Aortic smooth muscle cell (primary cell): ENCODE measurements around the gene VPS11. TPM values are rescaled to one million over a fixed set of nuclear protein-coding genes. Genes with fewer than 3 reads are reported as not detected.

ENCODE experiments used
- total RNA-seq: library from RNA; depleted of rRNA; stranded (reverse); fragments of >200 nt; gene quantifications from 2 replicates; pipeline ENCODE4 v1.2.3, GENCODE V29; 2014

Gene VPS11
- total RNA-seq, result 38.9 and 39.2 TPM in 2 replicates

DNA sequence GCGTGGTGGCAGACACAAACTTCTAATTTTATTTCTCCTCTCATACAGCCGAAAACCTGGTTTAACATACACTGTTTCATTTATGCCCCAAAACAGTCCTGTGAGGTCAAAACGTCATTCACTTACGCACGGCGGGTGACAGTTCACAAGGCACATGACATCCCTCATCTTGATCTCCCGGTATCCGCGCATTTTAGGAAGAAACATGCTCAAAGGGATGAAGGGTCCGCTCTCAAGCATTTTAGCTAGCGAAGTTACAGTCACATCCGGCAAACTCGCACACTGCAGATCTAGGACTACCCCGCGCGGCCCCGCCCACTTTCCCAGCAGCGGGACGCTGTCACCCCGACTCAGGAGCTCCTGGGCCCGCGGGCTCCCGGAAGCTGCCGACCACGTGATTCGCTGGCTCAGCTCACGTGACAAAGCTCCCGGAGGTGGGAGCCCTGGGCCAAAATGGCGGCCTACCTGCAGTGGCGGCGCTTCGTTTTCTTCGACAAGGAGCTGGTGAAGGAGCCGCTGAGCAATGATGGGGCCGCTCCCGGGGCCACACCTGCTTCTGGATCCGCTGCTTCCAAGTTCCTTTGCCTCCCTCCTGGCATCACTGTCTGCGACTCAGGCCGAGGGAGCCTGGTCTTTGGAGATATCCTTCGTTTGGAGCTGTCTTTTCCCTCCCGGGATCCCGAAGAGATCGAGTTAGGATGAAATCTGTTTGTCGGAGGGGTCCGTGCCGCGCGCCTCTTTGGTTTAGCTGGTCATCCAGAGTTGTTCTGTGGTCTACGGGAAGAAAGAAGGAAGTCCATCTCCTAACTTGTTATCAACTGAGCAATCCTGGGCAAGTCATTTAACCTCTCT lies at the start of gene VPS11:
VPS11 (plus strand) TSS at position 448 of the 852 bp plus-strand sequence; CDS start at position 454, 6 bp downstream.

GRCh38 chr11:119018074-119018938 lies 49.3 kb upstream of the VPS11 start, which contains the start of the genes RPS25 and TRAPPC4:
Gene RPS25, minus strand, starts transcription at chr11:119018343. Its CDS starts 59 bp downstream, at chr11:119018284.
Gene TRAPPC4, plus strand, starts transcription at chr11:119018766. Its CDS starts 30 bp downstream, at chr11:119018796.

GRCh38 chr11:119030329-119031047 lies 37.1 kb upstream of the VPS11 start, which contains the start of gene SLC37A4:
Gene SLC37A4, minus strand, starts transcription at chr11:119030877.

DNA sequence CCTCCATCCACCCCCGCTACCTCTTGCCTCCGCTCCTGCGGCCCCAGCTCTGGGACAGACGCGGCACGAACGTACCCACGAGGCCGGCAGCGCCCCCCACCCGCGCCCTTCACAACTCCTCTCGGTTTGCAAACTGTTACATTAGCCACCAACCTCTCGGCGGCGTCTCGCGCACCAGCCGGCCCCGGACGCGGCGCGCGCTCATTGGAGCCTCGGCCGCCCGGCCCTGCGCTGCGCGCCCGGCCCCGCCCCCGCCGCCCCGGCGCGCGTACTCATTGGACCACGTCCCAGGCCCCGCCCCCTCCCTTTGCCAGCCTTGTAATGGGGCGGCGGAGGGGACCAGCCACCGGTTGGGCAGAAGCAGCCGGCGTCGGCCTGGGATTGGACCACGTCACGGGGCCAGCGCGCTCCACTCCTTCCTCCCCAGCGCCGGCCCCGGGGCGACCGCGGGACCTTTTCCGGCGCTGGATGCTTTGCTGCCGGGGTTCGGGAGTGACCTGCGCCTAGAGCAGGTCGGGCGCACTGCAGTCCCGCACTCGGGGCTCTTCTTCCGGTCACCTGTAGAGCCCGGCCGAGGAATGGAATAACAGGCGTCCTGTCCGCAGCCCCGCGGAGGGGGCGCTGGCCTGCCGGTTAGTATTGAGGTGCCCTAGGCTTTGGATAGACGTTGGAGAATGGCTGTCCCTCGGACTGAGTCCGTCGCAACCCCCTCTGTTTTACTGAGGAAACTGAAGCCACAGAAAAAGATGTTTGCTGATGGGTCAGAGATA lies 10.4 kb upstream of the VPS11 start, which contains the start of gene HYOU1:
HYOU1 (minus strand) TSS at position 206 of the 770 bp plus-strand sequence. CDS start 1,045 bp downstream, outside the sequence.

GRCh38 chr11:119084663-119085436 lies 17.2 kb downstream of the VPS11 start, which contains the start of gene HMBS:
Gene HMBS, plus strand, starts transcription at chr11:119084881. Its CDS starts 153 bp downstream, at chr11:119085034.

GRCh38 chr11:119101759-119102423 lies 34.3 kb downstream of the VPS11 start, which contains the start of gene DPAGT1:
Gene DPAGT1, minus strand, starts transcription at chr11:119101853. Its CDS starts 198 bp downstream, at chr11:119101655.

GRCh38 chr11:119106564-119107537 lies 39.2 kb downstream of the VPS11 start, which contains the start of gene C2CD2L:
Gene C2CD2L, plus strand, starts transcription at chr11:119107344. Its CDS starts 398 bp downstream, at chr11:119107742.

DNA sequence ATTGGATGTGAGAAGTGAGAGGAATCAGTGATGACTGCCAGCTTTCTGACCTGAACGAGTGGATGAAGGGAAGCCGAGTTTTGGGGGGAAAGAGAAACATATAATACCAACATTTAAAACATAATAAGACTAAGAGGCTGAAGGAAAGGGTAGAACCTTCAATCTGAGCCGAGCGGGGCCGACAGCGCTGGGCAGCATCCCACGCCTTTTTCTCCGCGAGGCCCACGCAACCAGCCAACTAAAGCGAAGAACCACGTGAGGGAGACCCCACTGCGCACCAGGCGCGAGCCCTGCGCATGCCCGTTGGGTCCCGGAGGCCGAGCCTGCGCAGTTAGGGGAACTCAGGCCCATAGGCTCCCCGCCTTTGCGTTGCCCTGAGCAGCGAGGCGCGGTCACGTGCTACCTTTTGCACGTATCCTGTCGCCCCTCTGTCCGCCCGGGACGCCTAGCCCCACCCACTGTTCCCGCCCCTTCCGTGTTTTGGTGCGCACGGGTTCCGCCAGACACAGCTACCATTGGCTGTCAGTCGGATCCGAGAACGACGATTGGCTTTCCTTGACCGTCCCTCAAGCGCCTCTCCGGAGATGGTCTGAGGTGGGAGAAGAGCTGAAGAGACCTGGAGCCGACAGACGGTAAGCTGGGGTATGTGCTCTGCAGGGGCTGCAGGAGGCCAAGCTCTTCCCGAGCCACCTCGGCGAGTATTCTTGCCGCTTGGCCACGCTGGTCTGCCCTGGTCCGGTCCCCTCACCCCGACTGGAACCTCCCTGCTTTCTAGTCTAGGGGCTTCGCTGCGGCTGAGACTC lies 53.6 kb downstream of the VPS11 start, which contains the start of gene HINFP:
HINFP (plus strand) TSS at position 573 of the 803 bp plus-strand sequence. CDS start 5,365 bp downstream, outside the sequence.

Other genes starting within 250 kb of the VPS11 start
- not detected in 2 replicates for gene CXCR5, start 183.9 kb upstream of the VPS11 start, total RNA-seq
- 16.5 and 21.5 TPM in 2 replicates for gene BCL9L, start 141.9 kb upstream of the VPS11 start, total RNA-seq
- gene UPK2, start 111.5 kb upstream of the VPS11 start, total RNA-seq, result not detected in 2 replicates
- not detected in 2 replicates for gene FOXR1, start 96.1 kb upstream of the VPS11 start, total RNA-seq
- gene CENATAC, start 69.7 kb upstream of the VPS11 start, total RNA-seq, result 27.9 and 29.2 TPM in 2 replicates
- 652 and 653 TPM in 2 replicates for gene RPS25, start 49.5 kb upstream of the VPS11 start, total RNA-seq
- gene TRAPPC4, start 49.1 kb upstream of the VPS11 start, total RNA-seq, result 88.4 and 187 TPM in 2 replicates
- 6.4 and 7.8 TPM in 2 replicates for gene SLC37A4, start 36.9 kb upstream of the VPS11 start, total RNA-seq
- gene HYOU1, start 10.6 kb upstream of the VPS11 start, total RNA-seq, result 104 and 167 TPM in 2 replicates
- gene HMBS, start 17.1 kb downstream of the VPS11 start, total RNA-seq, result 3.7 and 5.8 TPM in 2 replicates
- gene DPAGT1, start 34.0 kb downstream of the VPS11 start, total RNA-seq, result 8.8 and 11.8 TPM in 2 replicates
- gene C2CD2L, start 39.5 kb downstream of the VPS11 start, total RNA-seq, result 3.3 and 3.7 TPM in 2 replicates
- 12.4 and 12.9 TPM in 2 replicates for gene HINFP, start 53.8 kb downstream of the VPS11 start, total RNA-seq
- under 0.01 TPM in 1 of 2 replicates, not detected in the other for gene ABCG4, start 81.2 kb downstream of the VPS11 start, total RNA-seq
- 13.9 and 16.2 TPM in 2 replicates for gene NLRX1, start 100.9 kb downstream of the VPS11 start, total RNA-seq
- gene NHERF4, start 117.7 kb downstream of the VPS11 start, total RNA-seq, result not detected in 2 replicates
- gene CBL, start 138.5 kb downstream of the VPS11 start, total RNA-seq, result 3.4 and 5.0 TPM in 2 replicates
- gene MCAM, start 249.3 kb downstream of the VPS11 start, total RNA-seq, result 33.9 and 60.8 TPM in 2 replicates